Eye (tissue), 1 donor: ENCODE data around the gene CXCR2.
"Not testable (repeated sequence)": the region's sequence is repeated elsewhere in the genome, so short reads cannot be mapped to it uniquely, and the experiment has no call there.

Experiments
- DNase-seq: peaks from one replicate; pipeline ENCODE4 v3.0.0-alpha.2; 2015

CXCR2 gene

DNA sequence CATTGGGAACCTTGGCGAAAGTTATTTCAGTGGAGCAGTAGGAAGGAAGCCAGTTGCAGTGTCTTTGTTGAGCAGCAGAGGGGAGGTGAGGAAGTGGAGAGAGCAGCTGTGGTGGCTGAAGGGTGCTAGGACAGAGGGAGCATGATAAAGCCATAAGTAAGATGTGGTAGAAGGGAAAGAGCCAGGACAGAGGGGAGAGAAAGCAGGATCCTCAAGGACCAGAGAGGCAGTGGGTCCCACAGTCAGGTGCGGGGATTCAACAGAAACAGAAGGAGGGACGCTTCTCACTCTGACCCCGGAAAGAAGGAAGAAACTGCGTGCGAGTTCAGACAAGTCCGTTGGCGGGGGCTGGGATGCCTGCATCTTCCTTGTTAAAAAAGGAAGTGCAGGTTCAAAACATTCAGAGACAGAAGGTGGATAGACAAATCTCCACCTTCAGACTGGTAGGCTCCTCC lies at the start of gene CXCR2:
TSS of gene CXCR2 (plus strand) at position 403 of the 455 bp plus-strand sequence. CDS start 8,774 bp downstream, outside the sequence.
- no peak for DNase-seq

DNA sequence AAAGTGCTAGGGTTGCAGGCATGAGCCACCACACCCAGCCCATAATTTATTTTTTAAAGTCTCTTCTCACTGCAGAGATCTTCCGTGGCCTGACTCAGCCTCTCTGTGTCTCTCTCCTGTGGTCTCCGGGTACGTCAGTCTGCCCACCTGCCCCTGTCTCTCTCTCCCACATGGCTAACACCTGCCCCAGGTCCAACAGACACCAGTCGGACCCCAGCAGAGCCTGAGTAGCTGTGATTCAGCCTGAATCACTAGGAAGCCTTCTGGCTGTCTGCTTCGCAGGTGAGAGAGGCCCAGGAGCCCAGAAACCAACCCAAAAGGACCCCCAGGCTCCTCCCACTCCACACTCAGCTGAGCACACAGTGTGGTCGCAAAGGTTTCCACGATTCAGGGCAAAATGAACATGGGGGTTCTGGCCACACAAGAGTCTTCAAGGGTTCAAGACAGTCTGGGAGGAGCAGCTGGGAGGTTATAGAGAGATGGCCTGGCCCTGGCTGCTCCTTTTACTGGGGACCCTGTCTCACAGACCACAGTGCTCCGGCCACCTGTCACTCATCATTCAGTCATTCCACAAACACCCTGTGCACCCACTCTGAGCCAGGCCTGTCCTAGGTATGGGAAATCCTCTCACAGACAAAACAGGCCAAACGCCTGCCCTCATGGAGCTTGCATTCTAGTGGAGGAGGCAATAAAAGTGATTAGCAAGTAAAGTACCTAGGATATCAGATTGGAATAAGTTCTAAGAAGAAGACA lies 48.2 kb upstream of the CXCR2 start:
- DNase-seq = no peak

DNA sequence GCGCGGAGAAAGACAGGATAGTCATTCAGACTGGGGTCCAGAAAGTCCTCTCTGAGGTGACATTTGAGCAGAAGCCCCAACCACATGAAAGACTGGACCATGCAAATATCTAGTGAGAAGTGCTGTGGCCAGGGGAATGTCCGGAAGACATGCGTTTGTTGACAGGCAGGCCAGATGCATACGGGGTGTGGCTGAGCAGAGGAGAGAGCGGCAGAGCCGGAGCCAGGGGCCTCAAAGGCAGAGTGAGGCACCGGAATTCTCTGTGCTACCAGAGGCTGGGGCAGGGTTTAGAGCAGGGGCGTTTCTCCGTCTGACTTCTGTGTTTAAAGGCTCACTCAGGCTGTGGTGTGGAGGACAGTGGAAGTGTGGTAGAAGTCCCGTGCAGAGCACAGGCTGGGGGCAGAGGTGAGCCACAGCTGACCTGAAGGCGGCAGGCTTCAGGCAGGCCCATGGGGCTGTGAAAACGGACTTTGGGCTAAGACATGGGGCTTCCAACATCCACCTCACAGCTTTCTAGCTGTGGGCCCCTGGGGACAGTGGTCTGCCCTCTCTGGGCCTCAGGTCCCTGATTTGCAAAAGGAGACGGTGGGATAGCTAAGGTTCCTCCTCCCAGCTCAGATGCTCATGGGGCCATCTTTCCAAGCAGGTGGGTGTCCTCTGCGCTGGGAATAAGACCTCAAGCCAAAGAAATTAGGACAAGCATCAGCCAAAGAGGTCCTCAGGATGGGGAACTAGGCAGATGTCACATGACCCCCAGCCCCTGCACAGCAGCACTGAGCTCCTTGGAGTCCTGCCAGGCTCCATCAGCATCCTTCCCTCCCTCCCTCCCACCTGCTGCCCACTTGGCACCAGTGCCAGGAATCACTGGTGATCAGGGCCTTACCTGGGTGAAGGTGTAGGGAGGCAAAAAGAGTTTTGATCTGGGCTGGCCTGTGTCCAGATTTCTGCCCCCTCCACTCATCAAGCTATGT lies 45.6 kb upstream of the CXCR2 start:
- no peak for DNase-seq

DNA sequence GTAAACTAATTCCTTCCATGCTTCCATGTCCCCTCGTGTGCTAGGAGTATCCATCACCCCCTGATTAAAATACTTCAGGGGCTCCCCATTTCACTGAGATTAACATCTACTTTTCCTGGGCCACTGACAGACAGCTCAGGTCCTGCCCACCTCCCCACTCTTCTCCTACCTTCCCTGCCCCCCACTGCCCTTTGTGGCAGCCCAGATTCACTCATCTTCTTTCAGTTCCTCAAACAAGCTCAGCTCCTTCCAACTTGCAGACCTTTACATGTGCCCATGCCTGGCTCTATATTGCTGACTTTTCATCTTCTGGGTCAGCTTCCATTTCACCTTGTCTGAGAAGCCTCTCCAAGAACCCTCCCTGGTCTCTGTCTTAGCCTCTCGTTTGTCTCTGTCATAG lies 44.8 kb upstream of the CXCR2 start:
- no peak for DNase-seq

DNA sequence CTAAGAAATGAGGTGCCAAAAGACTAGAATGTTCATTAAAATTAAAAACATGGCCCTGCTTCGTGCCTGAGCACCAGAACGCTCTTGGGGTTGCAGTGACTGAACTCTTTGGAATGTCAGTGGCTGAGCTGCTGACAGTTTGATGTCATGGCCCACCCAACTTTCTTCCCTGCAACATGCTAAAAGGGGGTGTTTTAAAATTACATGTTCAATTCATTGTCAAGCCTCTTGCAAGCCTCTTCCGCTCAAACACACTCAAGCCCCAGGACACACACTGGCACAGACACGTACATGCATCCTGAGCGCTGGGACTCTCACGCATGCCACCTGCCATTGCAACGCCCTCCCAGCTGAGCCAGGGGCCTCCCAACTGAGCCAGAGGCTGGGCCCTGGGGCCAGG lies 44.1 kb upstream of the CXCR2 start:
- peak; percentile 65 for DNase-seq

DNA sequence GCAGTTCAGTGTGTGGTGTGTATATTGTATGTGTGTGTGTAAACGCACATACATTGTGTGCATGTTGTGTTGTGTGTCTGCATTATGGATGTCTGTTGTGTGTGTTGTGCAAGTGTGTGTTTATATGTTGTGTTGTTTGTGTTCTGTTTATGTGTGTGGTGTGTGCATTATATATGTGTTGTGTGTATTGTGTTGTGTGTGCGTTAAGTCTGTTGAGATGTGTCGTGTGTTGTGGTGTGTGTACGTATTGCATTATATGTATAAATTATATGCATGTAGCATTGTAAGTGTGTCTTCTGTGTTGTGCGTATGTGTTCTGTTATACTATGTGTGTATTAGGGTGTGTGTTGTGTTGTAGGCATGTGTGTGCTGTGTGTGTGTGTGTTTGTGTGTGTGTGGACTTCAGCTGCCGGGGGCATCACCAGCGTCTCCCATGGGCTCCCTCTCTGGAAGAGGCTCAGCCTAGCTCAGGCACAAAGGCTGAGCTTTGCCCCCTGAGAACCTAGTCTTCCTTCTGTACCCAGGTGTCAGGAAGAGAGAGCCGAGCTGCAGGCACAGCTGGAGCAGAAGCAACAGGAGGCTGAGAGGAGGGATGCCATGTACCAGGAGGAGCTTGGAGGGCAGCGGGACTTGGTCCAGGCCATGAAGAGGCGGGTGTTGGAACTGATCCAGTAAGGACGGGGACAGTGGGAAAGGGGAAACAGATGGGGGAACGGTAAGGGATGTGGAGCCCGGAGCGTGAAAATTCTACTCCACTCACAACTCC lies 43.1 kb upstream of the CXCR2 start:
- peak; percentile 10 for DNase-seq

DNA sequence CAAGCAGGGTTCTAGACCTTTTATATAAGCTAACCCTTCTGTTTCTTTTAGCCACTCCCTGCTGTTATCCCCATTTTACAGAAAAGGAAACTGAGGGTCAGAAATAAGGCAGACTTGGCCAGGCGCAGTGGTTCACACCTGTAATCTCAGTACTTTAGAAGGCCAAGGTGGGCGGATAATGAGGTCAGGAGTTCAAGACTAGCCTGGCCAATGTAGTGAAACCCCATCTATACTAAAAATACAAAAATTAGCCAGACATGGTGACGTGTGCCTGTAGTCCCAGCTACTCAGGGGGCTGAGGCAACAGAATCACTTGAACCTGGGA lies 42.5 kb upstream of the CXCR2 start:
- no peak for DNase-seq

DNA sequence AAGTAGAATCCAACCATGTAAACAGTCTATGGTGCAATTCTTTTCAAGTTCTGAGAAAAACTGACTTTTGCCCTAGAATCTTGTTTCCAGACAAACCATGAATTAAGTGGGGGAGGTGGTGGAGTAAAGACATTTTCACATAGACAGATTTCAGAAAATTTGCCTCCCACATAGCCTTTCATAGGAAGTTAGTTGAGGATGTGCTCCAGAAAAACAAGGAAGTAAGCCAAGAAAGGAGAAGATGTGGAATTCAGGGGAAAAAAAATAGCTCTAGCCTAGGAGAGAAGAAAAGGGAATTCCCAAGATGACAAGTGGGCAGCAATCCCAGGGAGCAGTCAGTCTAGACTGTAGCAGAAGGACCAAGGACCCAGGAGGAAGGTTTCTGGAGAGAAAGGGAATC lies 39.4 kb upstream of the CXCR2 start:
- no peak for DNase-seq

DNA sequence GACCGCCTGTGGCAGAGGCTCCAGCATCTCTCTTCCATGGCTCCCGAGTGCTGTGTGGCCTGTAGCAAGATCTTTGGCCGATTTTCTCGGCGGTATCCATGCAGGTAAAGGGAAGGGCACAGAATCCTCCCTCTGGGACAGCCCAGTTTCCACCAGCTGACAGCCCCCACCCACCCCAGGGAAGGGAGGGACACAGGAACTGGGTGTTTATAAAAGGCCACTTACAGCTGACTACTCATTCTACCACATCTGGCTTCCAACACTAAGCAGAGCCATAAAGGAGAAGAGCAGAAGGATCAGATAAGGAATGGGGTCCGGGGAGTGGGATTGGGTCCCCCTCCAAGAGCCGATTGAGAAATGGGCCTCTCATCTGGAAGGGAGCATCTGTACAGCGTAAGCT lies 36.6 kb upstream of the CXCR2 start:
- no peak for DNase-seq

DNA sequence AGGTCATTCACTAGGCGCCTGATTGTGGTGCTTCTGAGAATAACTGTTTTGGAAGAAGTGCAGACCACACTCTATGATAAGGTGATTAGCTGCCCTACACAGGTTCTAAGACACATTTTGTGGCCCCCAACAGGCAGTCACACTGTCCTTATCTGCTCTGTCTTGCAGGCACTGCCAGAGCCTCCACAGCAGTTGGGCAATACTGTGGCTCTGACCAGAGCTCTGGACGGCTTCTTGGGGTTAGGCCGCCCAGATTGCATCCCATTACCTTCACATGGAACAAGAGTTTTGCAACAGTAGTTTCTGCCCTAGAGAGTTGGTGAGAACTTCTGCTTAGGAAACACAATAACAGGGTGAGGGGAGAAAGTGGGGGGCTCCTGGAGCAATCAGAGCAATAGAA lies 34.1 kb upstream of the CXCR2 start:
- no peak for DNase-seq

DNA sequence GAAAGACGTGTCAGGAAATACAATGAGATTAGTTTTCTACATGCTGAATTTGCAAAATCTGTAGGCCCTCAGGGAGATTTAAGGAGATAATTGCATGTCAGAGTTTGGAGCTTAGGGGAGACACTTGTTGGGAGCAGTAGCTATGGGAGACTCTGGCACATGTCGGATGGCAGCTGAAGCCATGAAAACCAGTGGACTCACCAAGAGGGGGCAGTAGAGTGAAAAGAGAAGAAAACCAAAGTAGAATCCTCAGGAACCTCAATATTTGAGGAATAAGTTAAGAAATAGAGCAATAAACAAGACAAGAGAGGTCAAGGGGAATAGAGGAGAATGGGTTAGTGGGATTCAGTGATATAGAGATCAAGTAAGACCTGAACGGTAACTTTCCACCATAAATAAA lies 31.9 kb upstream of the CXCR2 start:
- no peak for DNase-seq

DNA sequence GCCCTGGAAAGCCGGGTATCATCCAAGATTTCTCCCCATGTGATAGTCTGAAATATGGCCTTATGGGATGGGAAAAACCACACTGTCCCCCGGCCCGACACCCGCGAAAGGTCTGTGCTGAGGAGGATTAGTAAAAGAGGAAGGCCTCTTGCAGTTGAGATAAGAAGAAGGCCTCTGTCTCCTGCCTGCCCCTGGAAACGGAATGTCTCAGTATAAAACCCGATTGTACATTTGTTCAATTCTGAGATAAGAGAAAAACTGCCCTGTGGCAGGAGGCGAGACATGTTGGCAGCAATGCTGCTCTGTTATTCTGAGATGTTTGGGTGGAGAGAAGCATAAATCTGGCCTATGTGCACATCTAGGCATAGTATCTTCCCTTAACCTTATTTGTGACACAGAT lies 30.0 kb upstream of the CXCR2 start:
- no peak for DNase-seq

DNA sequence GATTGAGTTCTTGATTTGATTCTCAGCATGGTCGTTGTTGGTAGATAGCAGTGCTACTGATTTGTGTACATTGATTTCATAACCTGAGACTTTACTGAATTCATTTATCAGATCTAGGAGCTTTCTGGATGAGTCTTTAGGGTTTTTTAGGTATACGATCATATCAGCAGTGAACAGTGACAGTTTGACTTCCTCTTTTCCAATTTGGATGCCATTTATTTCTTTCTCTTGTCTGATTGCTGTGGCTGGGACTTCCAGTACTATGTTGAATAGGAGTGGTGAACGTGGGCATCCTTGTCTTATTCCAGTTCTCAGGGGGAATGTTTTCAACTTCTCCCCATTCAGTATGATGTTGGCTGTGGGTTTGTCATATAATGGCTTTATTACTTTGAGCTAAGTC lies 27.9 kb upstream of the CXCR2 start:
- DNase-seq = no peak

DNA sequence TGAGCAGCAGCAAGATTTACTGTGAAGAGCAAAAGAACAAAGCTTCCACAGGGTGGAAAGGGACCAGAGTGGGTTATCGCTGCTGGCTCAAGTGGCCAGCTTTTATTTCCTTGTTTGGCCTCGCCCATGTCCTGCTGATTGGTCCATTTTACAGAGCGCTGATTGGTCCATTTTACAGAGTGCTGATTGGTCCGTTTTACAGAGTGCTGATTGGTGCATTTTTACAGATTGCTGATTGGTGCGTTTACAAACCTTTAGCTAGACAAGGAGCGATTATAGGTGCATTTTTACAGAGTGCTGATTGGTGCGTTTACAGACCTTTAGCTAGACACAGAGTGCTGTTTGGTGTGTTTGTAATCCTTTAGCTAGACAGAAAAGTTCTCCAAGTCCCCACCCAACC lies 17.0 kb upstream of the CXCR2 start:
- DNase-seq = not testable (repeated sequence)

DNA sequence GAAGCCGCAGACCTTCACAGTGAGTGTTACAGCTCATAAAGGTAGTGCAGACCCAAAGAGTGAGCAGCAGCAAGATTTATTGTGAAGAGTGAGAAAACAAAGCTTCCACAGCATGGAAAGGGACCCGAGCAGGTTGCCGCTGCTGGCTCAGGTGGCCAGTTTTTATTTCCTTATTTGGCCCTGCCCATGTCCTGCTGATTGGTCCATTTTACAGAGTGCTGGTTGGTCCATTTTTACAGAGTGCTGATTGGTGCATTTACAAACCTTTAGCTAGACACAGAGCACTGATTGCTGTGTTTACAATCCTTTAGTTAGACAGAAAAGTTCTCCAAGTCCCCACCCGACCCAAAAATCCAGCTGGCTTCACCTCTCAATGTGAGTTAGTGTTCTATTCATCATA lies 4.0 kb upstream of the CXCR2 start:
- DNase-seq = not testable (repeated sequence)

DNA sequence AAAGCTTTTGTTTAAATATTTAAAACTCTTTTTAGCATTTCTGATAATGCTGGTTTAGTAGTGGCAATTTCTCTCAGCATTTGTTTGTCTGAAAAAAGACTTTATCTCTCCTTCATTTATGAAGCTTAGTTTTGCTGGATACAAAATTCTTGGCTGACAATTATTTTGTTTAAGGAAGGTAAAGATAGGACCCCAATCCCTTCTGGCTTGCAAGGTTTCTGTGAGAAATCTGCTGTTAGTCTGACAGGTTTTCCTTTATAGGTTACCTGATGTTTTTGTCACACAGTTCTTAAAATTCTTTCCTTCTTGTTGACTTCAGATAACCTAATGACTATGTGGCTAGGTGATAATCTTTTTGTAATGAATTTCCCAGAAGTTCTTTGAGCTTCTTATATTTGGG lies 3.5 kb upstream of the CXCR2 start:
- not testable (repeated sequence) for DNase-seq

DNA sequence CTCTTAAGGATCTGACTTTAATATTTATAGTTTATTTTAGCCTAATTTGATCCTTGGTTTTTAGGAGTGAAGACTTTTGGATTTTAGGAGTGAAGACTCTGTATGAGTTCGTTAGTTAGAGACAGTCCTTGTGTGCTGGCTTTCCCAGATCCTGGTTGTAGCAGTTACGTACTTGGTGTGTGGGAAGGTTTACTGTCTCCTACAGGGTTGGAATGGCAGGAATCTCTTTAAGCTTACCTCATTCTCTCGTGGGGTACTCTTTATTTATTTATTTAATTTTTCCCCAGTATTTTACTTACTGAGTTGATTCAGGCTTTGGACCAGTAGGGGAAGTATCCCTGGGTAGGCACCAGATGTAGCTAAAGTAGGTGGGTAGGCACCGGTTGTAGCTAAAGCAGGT lies 1.8 kb upstream of the CXCR2 start:
- DNase-seq = no peak

DNA sequence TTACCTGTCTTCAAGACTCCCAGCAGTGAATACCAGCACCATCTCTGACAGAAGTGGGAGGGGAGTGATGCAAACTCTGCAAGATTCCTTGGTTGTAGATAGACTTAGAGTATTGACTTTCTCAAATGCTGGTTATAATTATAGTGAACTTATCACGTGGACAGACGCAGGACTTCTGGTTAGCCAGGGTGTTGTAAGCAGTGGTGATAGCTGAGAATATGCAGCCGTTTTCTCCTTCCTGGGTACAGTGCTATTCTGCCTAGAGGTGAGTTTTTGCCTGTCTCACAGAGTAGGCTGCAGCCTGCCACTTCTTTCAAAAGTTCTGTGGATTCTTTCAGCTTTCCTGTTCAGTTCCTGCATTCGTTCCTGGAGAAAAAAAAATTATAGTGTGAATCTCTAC lies 733 bp upstream of the CXCR2 start:
- no peak for DNase-seq

DNA sequence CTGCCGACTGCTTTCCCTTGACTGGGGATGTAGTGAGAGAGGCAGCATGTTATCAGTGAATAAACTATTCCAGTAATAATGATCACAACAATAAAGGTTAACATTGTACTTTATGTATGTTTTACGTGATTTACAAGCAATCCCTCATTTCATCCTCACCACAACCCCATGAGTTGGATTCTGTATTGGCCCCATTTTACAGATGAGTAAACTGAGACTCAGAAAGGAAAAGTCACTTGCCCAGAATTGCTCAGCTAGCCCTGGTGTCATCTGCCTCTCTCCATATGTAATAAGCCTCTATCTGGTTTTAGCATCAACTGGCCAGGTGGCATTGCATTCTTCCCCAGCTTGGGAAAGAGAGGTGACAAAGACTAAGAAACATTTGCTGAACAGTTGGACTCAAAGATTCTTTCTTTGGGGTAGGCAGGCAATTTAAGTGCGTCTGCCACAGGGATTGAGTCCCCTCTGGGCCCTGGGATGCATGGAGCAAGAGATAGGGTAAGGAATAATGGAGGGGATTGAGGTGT lies 2.2 kb downstream of the CXCR2 start:
- no peak for DNase-seq

DNA sequence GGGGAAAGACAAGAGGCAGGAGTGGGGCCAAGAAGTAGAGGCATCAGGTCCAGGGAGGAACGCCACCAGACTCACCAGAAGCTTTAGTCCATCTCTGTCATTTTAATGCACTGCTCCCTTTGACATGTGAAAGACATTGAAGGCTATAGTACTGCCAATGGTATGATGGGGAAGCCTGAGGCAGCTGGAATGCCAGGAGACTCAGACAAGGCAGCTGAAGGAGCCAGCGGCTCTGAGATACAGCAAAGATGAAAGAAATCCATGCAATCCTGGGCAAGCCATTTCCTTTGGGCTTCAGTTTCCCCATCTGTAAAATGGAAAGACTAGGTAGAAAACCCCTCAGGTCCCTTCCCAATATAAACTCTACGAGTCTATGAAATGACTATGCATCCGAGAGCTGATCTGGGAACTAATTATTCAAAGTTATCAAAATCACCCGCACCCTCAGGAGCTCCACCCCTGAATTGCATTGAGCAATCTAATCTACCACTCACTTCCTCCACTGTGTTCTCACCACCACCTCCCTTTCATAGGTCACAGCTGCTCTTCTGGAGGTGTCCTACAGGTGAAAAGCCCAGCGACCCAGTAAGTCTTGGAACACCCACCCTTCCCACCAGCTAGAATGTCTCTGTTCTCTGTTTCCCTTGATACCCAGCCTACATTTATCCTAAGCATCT lies 3.1 kb downstream of the CXCR2 start:
- no peak for DNase-seq

DNA sequence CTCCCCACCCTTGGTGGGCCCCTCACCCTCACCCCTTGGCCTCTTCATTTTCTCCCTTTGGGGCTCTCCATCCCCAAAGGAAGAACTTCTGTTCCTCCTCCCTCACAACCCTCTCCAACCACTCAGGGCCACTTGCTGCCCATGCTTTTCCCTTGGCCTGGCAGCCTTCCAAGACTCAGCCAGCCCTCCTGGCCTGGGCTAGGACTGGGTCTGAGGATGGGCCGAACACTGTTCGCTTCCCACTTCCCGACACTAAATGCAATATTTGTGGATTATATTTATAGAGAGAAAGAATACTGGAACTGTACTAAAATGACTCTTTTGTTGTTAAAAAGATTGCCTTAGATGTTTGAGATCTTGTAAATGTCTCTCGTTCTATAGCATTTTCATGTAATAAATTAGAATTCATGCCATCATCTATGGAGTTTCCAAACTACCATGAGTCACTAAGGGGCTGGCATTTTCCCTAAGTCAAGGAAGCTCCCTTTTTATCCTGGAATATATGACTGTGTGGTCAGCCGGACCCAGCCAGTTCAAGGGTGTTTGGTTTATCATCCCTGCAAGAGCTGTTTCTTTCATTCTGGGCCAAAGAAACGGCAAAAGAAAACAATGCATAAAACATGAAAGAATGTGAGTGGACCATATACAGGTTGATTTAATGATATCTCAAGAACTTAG lies 3.8 kb downstream of the CXCR2 start:
- DNase-seq = no peak

DNA sequence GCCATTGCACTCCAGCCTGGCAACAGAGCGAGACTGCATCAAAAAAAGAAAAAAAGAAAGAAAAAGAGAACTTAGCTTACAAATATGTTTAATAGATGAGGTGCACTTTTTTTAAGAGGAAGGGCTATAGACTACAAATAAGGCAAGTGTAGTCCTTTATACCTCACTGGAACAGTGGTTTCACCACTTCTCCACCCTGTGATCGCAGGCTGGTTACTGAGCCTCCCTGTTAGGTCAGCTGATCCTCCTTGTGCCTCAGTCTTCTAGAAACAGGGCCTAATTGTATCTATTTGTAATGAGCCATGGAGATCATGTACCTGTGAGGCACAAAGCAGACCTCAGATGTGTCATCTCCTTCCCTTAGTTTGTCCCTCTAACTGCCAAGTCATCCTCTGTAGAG lies 4.5 kb downstream of the CXCR2 start:
- DNase-seq = no peak
